Measurements from ENCODE around the gene TRPV4. TPM values are rescaled to one million over a fixed set of nuclear protein-coding genes. Genes with fewer than 3 reads are reported as not detected.

The TRPV4 gene
- total RNA-seq, 1 experiment from 2014 or later = 0.09 TPM

DNA sequence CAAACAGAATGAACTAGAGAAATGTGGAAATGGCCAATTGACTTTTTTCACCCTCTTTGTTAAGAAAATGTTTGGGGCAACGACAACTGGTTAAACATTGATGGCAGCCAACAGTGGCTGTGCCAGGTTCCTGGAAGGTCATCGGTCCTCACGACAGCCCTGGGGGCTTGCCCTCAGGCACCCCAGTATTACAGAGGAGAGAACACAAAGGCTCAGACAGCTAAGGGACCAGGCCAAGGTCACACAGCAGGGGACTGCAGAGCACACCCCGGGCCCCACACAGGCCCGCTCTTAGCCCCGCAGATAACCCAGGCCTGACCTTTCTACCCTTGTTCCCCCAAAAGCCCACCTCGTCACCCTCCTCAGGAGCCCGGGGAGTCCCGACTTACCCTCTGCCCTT lies 1.3 kb downstream of the TRPV4 start:
- POLR2A ChIA-PET = interaction anchor here (0.9 kb wide), 1 partner anchor 11 kb away, joined by 3 read pairs; no protein-coding TSS in a partner anchor

DNA sequence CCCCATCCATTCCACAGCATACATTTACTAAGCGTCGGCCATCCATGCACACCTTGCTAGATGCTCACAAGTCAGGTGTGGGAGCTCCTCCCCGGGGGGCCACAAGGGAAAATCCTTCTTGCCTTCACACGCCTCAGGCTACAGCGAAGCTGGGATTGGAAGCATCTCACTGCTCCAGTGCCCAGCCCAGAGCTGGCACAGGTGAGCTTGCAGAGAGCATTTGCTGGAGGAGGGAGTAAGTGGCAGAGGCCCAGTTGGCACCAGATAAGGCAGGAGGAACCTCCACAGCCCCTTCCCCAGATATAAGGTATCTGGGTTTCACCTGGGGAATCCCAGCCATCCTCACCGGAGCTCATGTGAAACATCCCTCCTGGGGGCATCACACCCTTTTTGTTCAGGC lies 1.8 kb downstream of the TRPV4 start:
- no peak overlapping the region for H3K4me3 Mint-ChIP-seq (ENCODE audit: unreplicated experiment)
- ChIA-PET POLR2A (no interaction called here), CTCF (interaction anchor here (4.2 kb wide), 2 partner anchors 13 to 26 kb away, joined by 24 to 25 read pairs; no protein-coding TSS in a partner anchor)
- no peak overlapping the region for H3K27ac Mint-ChIP-seq (ENCODE audit: low read depth, unreplicated experiment)
- TF ChIP-seq, protein P1, sequence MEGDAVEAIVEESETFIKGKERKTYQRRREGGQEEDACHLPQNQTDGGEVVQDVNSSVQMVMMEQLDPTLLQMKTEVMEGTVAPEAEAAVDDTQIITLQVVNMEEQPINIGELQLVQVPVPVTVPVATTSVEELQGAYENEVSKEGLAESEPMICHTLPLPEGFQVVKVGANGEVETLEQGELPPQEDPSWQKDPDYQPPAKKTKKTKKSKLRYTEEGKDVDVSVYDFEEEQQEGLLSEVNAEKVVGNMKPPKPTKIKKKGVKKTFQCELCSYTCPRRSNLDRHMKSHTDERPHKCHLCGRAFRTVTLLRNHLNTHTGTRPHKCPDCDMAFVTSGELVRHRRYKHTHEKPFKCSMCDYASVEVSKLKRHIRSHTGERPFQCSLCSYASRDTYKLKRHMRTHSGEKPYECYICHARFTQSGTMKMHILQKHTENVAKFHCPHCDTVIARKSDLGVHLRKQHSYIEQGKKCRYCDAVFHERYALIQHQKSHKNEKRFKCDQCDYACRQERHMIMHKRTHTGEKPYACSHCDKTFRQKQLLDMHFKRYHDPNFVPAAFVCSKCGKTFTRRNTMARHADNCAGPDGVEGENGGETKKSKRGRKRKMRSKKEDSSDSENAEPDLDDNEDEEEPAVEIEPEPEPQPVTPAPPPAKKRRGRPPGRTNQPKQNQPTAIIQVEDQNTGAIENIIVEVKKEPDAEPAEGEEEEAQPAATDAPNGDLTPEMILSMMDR (IDR thresholded peaks at IDR 0.05; ENCODE audit: unreplicated experiment) = no peak
- DNase-seq (ENCODE audit: unreplicated experiment) = no peak
- BruUV-seq (replicated peaks) = no TSS peak
- H3K27me3 Mint-ChIP-seq (ENCODE audit: insufficient read depth, unreplicated experiment) = no peaks in the 10 kb centered on the region
- H3K36me3 Mint-ChIP-seq (ENCODE audit: insufficient read depth, unreplicated experiment) = no peaks in the 10 kb centered on the region
- intact Hi-C loops (cut with micrococcal nuclease) = no loop called here
- no peaks in the 10 kb centered on the region for H3K9me3 Mint-ChIP-seq (ENCODE audit: unreplicated experiment)
- H3K4me1 Mint-ChIP-seq (ENCODE audit: insufficient read depth, unreplicated experiment) = no peaks in the 10 kb centered on the region

More for the DNA sequence above, 1.3 kb downstream of the TRPV4 start:
- Mint-ChIP-seq H3K4me3 (ENCODE audit: unreplicated experiment) (no peak overlapping the region), H3K27ac (ENCODE audit: low read depth, unreplicated experiment) (no peak overlapping the region), H3K27me3 (ENCODE audit: insufficient read depth, unreplicated experiment) (no peaks in the 10 kb centered on the region), H3K4me1 (ENCODE audit: insufficient read depth, unreplicated experiment) (peaks cover 3% of the 10 kb centered on the region), H3K36me3 (ENCODE audit: insufficient read depth, unreplicated experiment) (no peaks in the 10 kb centered on the region), H3K9me3 (ENCODE audit: unreplicated experiment) (no peaks in the 10 kb centered on the region)
- TF ChIP-seq, protein P1 (IDR thresholded peaks at IDR 0.05; ENCODE audit: unreplicated experiment) = no peak
- intact Hi-C loops (cut with micrococcal nuclease) = no loop called here
- BruUV-seq (replicated peaks) = no TSS peak
- CTCF ChIA-PET = interaction anchor here (4.2 kb wide), 2 partner anchors 13 to 27 kb away, joined by 24 to 25 read pairs; no protein-coding TSS in a partner anchor
- DNase-seq (ENCODE audit: unreplicated experiment) = no peak

DNA sequence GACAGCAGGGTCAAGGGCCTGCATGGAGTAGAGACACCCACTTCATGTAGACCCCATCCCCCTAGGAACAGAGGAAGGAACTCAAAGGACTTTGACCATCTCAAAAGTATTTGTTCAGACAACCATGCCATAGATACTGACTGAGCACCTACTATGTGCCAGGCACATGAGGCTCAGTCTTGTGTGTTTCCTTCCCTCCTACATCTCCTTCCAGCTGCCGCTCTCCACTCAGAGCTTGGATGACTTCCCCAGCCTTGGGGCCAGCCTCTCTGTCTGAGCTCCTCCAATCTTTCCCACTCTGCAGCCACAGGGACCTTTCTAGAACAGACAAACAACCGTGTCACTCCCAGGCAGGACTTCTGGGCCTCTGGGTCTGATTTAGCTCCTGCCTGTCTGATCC lies 2.5 kb downstream of the TRPV4 start:
- POLR2A ChIA-PET = interaction anchor here (1.9 to 2.5 kb wide), 2 partner anchors 8 to 9 kb away, joined by 6 to 8 read pairs; no protein-coding TSS in a partner anchor
- no peaks in the 10 kb centered on the region for H3K9me3 Mint-ChIP-seq (ENCODE audit: unreplicated experiment)
- no TSS peak for BruUV-seq (replicated peaks)
- TF ChIP-seq, protein P1 (IDR thresholded peaks at IDR 0.05; ENCODE audit: unreplicated experiment) = no peak
- intact Hi-C loops (cut with micrococcal nuclease) = no loop called here
- no peak for DNase-seq (ENCODE audit: unreplicated experiment)
- H3K4me3 Mint-ChIP-seq (ENCODE audit: unreplicated experiment) = no peak overlapping the region
- no peaks in the 10 kb centered on the region for H3K36me3 Mint-ChIP-seq (ENCODE audit: insufficient read depth, unreplicated experiment)
- no peaks in the 10 kb centered on the region for H3K4me1 Mint-ChIP-seq (ENCODE audit: insufficient read depth, unreplicated experiment)
- H3K27ac Mint-ChIP-seq (ENCODE audit: low read depth, unreplicated experiment) = no peak overlapping the region
- no peaks in the 10 kb centered on the region for H3K27me3 Mint-ChIP-seq (ENCODE audit: insufficient read depth, unreplicated experiment)
- CTCF ChIA-PET = interaction anchor here (1.3 to 4.2 kb wide), 3 partner anchors 14 to 25 kb away, joined by 3 to 25 read pairs (median 24); no protein-coding TSS in a partner anchor

DNA sequence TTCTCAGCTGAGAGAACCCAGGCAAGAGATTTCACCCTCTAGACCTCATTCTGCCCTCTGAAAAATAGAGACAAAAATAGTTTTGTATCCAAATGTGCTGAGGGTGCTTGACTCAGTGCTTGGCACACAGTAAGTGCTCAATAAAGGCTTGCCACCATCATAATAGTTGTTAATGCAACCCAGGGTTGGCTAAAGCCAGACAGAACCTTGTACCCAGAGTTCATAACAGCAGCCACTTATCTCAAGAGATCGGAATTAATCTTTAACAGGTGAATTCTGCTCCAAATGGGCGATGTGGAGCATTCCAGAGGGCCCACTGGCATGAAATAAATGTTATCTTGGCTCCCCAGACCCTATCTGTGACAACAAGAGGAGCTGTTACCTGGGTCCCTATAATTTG lies 2.9 kb downstream of the TRPV4 start:
- intact Hi-C loops (cut with micrococcal nuclease) = no loop called here
- no peaks in the 10 kb centered on the region for H3K9me3 Mint-ChIP-seq (ENCODE audit: unreplicated experiment)
- CTCF ChIA-PET = interaction anchor here (1.3 to 4.2 kb wide), 3 partner anchors 14 to 25 kb away, joined by 3 to 25 read pairs (median 24); no protein-coding TSS in a partner anchor
- TF ChIP-seq, protein P1 (IDR thresholded peaks at IDR 0.05; ENCODE audit: unreplicated experiment) = no peak
- BruUV-seq (replicated peaks) = no TSS peak
- no peaks in the 10 kb centered on the region for H3K4me1 Mint-ChIP-seq (ENCODE audit: insufficient read depth, unreplicated experiment)
- no peak overlapping the region for H3K4me3 Mint-ChIP-seq (ENCODE audit: unreplicated experiment)
- H3K36me3 Mint-ChIP-seq (ENCODE audit: insufficient read depth, unreplicated experiment) = no peaks in the 10 kb centered on the region
- no peaks in the 10 kb centered on the region for H3K27me3 Mint-ChIP-seq (ENCODE audit: insufficient read depth, unreplicated experiment)
- no peak for DNase-seq (ENCODE audit: unreplicated experiment)
- no peak overlapping the region for H3K27ac Mint-ChIP-seq (ENCODE audit: low read depth, unreplicated experiment)
- POLR2A ChIA-PET = interaction anchor here (1.9 to 2.5 kb wide), 2 partner anchors 9 kb away, joined by 6 to 8 read pairs; no protein-coding TSS in a partner anchor
